ENCODE data around the gene POLR2H. TPM values are rescaled to one million over a fixed set of nuclear protein-coding genes. Genes with fewer than 3 reads are reported as not detected.
A peak's percentile ranks its signal among the peaks of the same experiment; 100 is the strongest.
"Not testable (repeated sequence)": the region's sequence is repeated elsewhere in the genome, so short reads cannot be mapped to it uniquely, and the experiment has no call there.

Gene POLR2H
- total RNA-seq, 1 experiment from 2014 or later: 92.6 TPM

DNA sequence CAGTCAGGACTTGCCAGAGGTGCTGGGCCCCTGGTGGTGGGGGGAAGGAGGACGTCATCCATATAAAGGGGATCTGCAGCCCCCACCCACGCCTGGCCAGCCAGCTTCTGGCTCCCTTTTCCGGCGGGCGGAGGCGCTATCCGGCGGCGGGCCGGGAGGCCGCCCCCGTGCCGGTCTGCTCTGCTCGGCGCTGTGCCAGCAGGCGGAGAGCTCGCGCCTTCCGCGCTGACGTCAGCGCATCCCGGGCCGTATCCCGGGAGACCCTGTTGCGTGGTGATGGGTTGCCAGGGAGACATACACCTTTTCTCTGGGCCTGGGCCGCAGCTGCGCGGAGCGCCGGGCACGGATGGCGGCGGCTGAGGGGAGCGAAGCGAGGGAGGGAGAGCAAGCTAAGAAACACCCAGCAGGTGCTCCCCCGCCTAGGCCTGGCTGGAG is 23.0 kb upstream of the POLR2H start:
- DNase-seq (ENCODE audit: low spot score): peak; percentile 58
- Histone ChIP-seq H3K27me3 (replicated peaks; ENCODE audit: insufficient read depth, low read depth, low read length, poor library complexity) (no peaks in the 10 kb centered on the region), H3K36me3 (ENCODE audit: insufficient read depth, low read length, poor library complexity, severe bottlenecking) (peaks cover 22% of the 10 kb centered on the region), H3K4me3 (ENCODE audit: low read depth, low read length, poor library complexity, severe bottlenecking) (no peak overlapping the region), H3K27ac (ENCODE audit: low read depth, low read length, poor library complexity, severe bottlenecking) (no peak overlapping the region), H3K9me3 (ENCODE audit: low read depth, low read length, poor library complexity, severe bottlenecking) (no peaks in the 10 kb centered on the region), H3K4me1 (ENCODE audit: insufficient read depth, low read length, poor library complexity, severe bottlenecking) (peaks cover 30% of the 10 kb centered on the region)
- no TSS peak for BruUV-seq (replicated peaks)
- TF ChIP-seq, protein P1, sequence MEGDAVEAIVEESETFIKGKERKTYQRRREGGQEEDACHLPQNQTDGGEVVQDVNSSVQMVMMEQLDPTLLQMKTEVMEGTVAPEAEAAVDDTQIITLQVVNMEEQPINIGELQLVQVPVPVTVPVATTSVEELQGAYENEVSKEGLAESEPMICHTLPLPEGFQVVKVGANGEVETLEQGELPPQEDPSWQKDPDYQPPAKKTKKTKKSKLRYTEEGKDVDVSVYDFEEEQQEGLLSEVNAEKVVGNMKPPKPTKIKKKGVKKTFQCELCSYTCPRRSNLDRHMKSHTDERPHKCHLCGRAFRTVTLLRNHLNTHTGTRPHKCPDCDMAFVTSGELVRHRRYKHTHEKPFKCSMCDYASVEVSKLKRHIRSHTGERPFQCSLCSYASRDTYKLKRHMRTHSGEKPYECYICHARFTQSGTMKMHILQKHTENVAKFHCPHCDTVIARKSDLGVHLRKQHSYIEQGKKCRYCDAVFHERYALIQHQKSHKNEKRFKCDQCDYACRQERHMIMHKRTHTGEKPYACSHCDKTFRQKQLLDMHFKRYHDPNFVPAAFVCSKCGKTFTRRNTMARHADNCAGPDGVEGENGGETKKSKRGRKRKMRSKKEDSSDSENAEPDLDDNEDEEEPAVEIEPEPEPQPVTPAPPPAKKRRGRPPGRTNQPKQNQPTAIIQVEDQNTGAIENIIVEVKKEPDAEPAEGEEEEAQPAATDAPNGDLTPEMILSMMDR (conservative IDR thresholded peaks at IDR 0.05; ENCODE audit: low read depth, low read length): 0 out of 2 replicates have a peak, but pooled peaks have one; percentile 17
- no peak for TF ChIP-seq EZH2 (IDR thresholded peaks at IDR 0.05; ENCODE audit: borderline replicate concordance, low read depth, low read length, poor library complexity, severe bottlenecking)
- POLR2A ChIA-PET (ENCODE audit: low non-redundant PET): no interaction called here
- intact Hi-C loops (cut with micrococcal nuclease; ENCODE audit: unreplicated experiment): no loop called here
- CTCF ChIA-PET: interaction anchor here (0.6 to 1.1 kb wide), 2 partner anchors 16 to 29 kb away, joined by 3 read pairs; no protein-coding TSS in a partner anchor

DNA sequence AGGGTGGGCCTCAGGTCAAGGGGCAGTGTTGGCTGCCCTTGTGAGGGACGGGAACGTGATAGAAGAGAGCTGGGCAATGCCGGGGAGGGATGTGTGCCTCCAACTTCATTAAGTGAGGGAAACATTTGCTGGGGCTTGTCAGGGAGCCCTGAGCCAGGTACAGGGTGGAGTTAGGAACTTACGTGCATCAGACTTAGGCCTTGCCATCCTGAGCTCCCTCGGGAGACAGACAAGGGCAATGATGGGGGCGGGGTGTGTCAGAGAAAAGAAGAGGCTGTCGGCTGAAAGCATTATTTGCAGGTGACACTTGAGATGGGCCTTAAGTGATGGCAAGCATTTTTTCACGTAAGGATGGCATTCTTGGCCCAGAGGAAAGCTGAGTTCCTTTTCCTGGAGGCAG is 22.5 kb upstream of the POLR2H start:
- no peaks in the 10 kb centered on the region for H3K27me3 ChIP-seq (replicated peaks; ENCODE audit: insufficient read depth, low read depth, low read length, poor library complexity)
- intact Hi-C loops (cut with micrococcal nuclease; ENCODE audit: unreplicated experiment): no loop called here
- CTCF ChIA-PET: interaction anchor here (1.1 kb wide), 1 partner anchor 28 kb away, joined by 3 read pairs; no protein-coding TSS in a partner anchor
- BruUV-seq (replicated peaks): no TSS peak
- POLR2A ChIA-PET (ENCODE audit: low non-redundant PET): no interaction called here
- TF ChIP-seq EZH2 (IDR thresholded peaks at IDR 0.05; ENCODE audit: borderline replicate concordance, low read depth, low read length, poor library complexity, severe bottlenecking): no peak
- TF ChIP-seq, protein P1 (conservative IDR thresholded peaks at IDR 0.05; ENCODE audit: low read depth, low read length): no peak
- H3K9me3 ChIP-seq (ENCODE audit: low read depth, low read length, poor library complexity, severe bottlenecking): no peaks in the 10 kb centered on the region
- DNase-seq (ENCODE audit: low spot score): no peak
- no peak overlapping the region for H3K27ac ChIP-seq (ENCODE audit: low read depth, low read length, poor library complexity, severe bottlenecking)
- H3K4me1 ChIP-seq (ENCODE audit: insufficient read depth, low read length, poor library complexity, severe bottlenecking): peaks cover 30% of the 10 kb centered on the region
- peaks cover 17% of the 10 kb centered on the region for H3K36me3 ChIP-seq (ENCODE audit: insufficient read depth, low read length, poor library complexity, severe bottlenecking)
- no peak overlapping the region for H3K4me3 ChIP-seq (ENCODE audit: low read depth, low read length, poor library complexity, severe bottlenecking)

DNA sequence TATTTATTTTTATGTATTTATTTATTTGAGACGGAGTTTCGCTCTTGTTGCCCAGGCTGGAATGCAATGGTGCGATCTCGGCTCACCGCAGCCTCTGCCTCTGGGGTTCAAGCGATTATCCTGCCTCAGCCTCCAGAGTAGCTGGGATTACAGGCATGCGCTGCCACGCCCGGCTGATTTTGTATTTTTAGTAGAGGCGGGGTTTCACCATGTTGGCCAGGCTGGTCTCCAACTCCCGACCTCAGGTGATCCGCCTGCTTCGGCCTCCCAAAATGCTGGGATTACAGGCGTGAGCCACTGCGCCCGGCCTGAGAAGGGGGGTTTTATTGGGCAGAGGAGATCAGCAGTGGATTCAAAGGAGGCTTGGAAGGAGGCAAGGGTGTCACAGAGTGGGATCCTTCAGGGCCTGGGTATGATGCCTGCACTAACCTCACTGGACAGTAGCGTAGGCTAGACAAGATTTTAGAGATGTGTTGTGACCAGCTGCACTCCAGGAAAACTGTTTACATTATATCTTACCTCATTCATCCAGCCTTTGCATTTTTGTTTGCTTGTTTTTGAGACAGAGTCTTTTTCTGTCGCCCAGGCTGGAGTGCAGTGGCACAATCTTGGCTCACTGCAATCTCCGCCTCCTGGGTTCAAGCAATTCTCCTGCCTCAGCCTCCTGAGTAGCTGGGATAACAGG is 21.9 kb upstream of the POLR2H start:
- POLR2A ChIA-PET (ENCODE audit: low non-redundant PET); CTCF ChIA-PET; H3K4me3 ChIP-seq (ENCODE audit: low read depth, low read length, poor library complexity, severe bottlenecking); H3K27ac ChIP-seq (ENCODE audit: low read depth, low read length, poor library complexity, severe bottlenecking); H3K9me3 ChIP-seq (ENCODE audit: low read depth, low read length, poor library complexity, severe bottlenecking); BruUV-seq (replicated peaks); H3K27me3 ChIP-seq (replicated peaks; ENCODE audit: insufficient read depth, low read depth, low read length, poor library complexity); DNase-seq (ENCODE audit: low spot score); intact Hi-C loops (cut with micrococcal nuclease; ENCODE audit: unreplicated experiment): not testable (repeated sequence)
- H3K4me1 ChIP-seq (ENCODE audit: insufficient read depth, low read length, poor library complexity, severe bottlenecking): peaks cover 30% of the 10 kb centered on the region
- peaks cover 12% of the 10 kb centered on the region for H3K36me3 ChIP-seq (ENCODE audit: insufficient read depth, low read length, poor library complexity, severe bottlenecking)

DNA sequence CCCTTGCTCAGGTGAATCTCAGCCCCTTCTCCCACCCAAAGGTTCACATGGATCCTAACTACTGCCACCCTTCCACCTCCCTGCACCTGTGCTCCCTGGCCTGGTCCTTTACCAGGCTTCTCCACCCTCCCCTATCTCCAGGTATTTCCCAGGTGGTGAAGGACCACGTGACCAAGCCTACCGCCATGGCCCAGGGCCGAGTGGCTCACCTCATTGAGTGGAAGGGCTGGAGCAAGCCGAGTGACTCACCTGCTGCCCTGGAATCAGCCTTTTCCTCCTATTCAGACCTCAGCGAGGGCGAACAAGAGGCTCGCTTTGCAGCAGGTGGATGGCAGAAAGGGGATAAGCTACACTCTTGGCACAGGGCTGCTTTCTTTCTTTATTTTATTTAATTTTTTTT is 19.6 kb upstream of the POLR2H start:
- H3K4me3 ChIP-seq (ENCODE audit: low read depth, low read length, poor library complexity, severe bottlenecking): no peak overlapping the region
- CTCF ChIA-PET: no interaction called here
- H3K27me3 ChIP-seq (replicated peaks; ENCODE audit: insufficient read depth, low read depth, low read length, poor library complexity): no peaks in the 10 kb centered on the region
- H3K36me3 ChIP-seq (ENCODE audit: insufficient read depth, low read length, poor library complexity, severe bottlenecking): peaks cover 5% of the 10 kb centered on the region
- no TSS peak for BruUV-seq (replicated peaks)
- no peaks in the 10 kb centered on the region for H3K9me3 ChIP-seq (ENCODE audit: low read depth, low read length, poor library complexity, severe bottlenecking)
- H3K27ac ChIP-seq (ENCODE audit: low read depth, low read length, poor library complexity, severe bottlenecking): no peak overlapping the region
- DNase-seq (ENCODE audit: low spot score): no peak
- POLR2A ChIA-PET (ENCODE audit: low non-redundant PET): no interaction called here
- peaks cover 31% of the 10 kb centered on the region for H3K4me1 ChIP-seq (ENCODE audit: insufficient read depth, low read length, poor library complexity, severe bottlenecking)
- TF ChIP-seq EZH2 (IDR thresholded peaks at IDR 0.05; ENCODE audit: borderline replicate concordance, low read depth, low read length, poor library complexity, severe bottlenecking): no peak
- TF ChIP-seq, protein P1 (conservative IDR thresholded peaks at IDR 0.05; ENCODE audit: low read depth, low read length): no peak
- intact Hi-C loops (cut with micrococcal nuclease; ENCODE audit: unreplicated experiment): no loop called here
